Activated CD8-positive, alpha-beta memory T cell treated with anti-CD3 and anti-CD28 coated beads, Interleukin-2, amount 50 U/mL, for 1 hour (primary cell): ENCODE measurements around the gene PODXL.
"Not testable (repeated sequence)": the region's sequence is repeated elsewhere in the genome, so short reads cannot be mapped to it uniquely, and the experiment has no call there.

ENCODE experiments used
- DNase-seq: peaks from one replicate; pipeline ENCODE4 v3.0.0-alpha.2; 2020; ENCODE audit errors: extremely low read depth

PODXL gene

DNA sequence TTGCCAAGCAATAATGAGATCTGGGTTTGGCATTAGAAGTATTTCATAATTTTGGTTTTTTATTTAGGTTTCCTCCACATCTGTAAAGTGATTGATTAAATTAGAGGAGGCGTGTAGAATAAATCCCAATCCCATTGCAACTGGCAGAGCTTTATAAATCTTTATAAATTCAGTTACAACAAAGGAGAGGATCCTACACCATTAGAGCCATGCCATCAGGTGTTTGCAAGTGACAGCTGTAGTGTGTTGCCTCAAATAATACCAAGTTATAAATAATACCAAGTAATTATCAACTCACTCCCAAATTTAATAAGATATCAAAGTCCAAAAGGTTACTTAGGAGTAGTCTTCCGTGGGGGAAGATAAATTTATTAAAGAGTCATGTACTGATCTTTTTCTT, 62.2 kb downstream of the PODXL start:
- DNase-seq, result no peak

DNA sequence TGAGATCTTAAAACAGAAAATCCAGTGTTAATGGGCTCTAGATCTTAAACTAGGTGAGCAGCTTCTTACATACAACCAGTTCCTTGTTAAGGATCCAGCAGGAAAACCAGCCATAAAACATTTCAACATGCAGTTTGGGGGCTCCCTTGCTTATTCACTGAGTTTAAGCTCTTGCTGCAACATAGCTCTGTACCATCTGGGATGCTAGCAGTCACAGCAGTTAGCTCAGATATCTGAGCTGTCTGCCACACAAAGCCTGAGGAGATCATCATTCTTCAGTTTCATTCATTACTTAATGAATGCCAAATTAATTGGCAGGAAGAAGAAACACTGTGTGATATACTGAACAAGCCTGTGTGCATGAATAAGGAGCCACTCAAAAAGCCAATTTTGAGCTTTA, 62.8 kb downstream of the PODXL start:
- DNase-seq, result no peak

- DNase-seq, result no peak
These were observed 63.3 kb downstream of the PODXL start for GRCh38 chr7:131493081-131493480.

GRCh38 chr7:131489881-131490280, 66.5 kb downstream of the PODXL start:
- no peak for DNase-seq

GRCh38 chr7:131489196-131489595, 67.2 kb downstream of the PODXL start:
- DNase-seq, result no peak

- DNase-seq, result no peak
These were observed 68.1 kb downstream of the PODXL start for GRCh38 chr7:131488361-131488760.

DNA sequence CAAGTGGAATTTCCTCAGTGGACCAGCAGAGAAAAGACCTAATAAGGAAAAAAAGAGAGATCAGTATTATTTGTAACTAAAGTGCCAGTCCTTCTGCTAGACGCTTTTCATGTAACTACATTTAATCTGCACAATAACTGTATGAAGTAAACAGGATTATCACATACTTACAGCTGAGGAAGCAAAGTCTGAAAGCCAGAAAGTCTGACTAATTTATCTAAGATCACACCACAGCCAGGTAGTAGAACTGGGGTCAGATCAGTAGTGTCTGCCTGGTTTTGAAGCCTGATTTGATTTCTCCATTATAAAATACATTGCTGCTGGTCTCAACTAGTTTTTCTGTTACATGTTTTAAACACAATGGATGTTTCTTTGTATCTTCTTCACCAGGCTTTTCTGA, 69.2 kb downstream of the PODXL start:
- DNase-seq, result no peak

DNA sequence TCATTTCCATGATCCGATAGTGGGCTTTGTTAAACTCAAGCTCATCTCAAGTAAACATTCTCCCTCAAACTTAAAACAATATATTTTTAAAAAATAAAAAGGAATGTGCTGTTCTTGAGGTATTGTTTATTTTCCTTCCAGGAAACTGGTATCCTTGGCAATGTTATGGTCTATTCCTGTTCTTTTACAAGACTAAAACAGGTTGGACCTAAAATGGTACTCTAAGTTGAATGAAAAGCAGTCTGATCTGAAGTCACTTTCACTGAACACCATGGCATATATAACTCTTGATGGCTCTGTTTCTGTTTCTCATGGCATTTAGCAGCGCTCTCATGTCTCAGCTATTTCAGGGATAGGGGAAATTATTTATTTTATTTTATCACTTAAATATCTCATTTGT, 70.1 kb downstream of the PODXL start:
- no peak for DNase-seq

DNA sequence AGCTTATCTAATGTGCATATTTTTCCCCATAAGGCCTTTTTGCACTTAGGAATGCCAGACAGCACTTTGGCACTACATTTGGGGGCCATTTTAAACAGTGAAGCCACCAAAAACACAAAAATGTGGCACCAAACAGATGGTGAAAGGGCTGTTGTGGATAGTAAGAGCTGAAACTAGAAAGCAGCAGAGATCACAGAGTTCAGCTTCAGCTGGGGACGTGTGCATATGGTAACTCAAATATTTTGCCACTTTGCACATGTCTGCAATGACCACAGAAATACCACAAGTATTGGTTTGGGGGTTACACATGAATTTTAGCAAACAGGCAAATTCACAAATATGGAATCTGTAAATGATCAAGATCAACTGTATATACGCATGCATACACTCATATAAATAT, 72.8 kb downstream of the PODXL start:
- no peak for DNase-seq

- no peak for DNase-seq
These were observed 73.6 kb downstream of the PODXL start for GRCh38 chr7:131482800-131483199.

GRCh38 chr7:131480384-131481315, 75.8 kb downstream of the PODXL start:
- DNase-seq, result no peak

GRCh38 chr7:131476740-131477139, 79.7 kb downstream of the PODXL start:
- DNase-seq, result no peak

GRCh38 chr7:131471250-131472004, 85.0 kb downstream of the PODXL start:
- DNase-seq, result no peak

GRCh38 chr7:131467788-131468187, 88.6 kb downstream of the PODXL start:
- no peak for DNase-seq

- no peak for DNase-seq
These were observed 89.6 kb downstream of the PODXL start for GRCh38 chr7:131466735-131467365.

DNA sequence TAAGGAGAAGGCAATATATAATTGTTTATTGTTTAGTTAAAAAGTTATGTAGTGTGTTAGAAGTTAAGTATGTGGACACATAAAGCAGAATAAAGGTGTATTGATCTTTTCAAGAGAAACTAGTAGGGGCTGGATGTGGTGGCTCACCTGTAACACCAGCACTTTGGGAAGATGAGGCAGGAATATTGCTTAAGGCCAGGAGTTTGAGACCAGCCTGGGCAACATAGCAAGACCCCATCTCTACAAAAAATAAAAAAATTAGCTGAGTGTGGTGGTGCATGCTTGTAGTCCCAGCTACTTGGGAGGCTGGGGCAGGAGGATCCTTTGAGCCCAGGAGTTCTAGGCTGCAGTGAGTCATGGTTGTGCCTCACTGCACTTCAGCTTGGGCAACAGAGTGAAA, 93.7 kb downstream of the PODXL start:
- not testable (repeated sequence) for DNase-seq

GRCh38 chr7:131462059-131462458, 94.4 kb downstream of the PODXL start:
- no peak for DNase-seq

- DNase-seq, result no peak
These were observed 97.2 kb downstream of the PODXL start for GRCh38 chr7:131459256-131459655.

DNA sequence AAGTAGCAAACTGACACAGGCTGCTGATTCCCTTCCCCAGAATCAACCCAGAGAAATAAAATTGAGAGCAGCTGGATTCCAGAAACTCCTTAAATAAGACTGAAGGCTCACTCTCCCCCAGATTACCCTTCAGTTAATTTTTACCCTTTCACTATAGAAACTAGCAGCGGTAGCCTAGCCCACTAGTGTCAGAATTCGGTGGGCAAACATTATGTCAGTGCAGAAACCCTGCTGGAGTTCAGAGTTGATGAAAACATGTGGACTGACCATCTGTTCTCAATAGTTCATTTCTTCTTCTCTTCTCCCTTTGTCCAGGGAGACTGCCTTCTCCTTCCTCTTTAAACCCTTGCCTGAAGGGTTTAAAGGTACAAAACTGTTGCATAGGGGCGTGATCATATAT, 100.1 kb downstream of the PODXL start:
- no peak for DNase-seq

DNA sequence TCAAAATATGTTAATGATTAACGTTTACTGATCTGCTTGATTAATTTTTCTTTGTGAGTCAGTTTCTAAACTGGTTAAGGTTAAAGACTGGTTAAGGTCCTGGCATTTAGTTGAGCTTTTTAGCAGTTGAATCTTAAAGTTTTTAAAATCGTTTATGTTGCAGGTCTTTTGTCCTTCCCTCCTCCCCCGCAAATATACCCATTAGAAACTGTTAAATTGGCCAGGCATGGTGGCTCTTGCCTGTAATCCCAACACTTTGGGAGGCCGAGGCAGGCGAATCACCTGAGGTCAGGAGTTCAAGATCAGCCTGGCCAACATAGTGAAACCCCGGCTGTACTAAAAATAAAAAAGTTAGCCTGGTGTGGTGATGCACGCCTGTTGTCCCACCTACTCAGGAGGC, 100.9 kb downstream of the PODXL start:
- DNase-seq, result no peak

DNA sequence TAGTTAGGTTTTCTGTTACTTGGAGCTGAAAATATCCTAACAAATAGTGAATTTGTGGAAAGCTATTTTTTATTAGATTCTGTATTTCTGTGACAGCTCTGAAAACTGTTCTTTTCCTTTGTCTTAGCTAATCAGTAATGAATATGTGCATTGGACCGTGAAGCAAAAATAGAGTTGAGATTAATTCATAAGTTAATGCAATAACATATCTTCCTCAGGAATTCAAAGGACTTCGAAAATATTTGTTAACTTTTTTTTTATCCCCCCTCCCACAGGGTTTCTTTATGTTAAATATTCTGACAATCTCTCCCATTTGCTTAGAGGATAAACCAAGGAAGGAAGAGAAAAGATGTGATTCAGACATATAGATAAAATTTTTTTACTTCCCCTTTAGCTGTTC, 101.4 kb downstream of the PODXL start:
- DNase-seq, result no peak

DNA sequence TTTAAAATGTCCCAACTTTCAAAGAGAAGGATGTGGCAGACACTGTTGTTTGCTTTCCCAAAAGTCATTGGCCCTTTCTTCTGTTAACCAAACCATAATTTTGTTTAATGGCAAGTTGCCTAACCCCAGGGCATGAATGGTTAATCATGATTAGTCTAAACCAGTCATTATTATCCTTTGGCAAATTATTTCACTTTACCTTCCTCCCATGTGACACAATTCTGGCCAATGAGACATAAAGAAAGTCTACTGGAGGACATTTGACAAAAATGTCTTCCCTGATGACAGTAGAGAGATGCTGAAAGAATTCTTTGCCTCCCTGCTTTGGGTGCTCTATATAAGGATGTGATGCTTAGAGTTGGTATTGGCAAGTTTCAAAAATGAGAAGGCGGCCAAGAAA, 101.9 kb downstream of the PODXL start:
- no peak for DNase-seq
